ENCODE data around the gene KRT75.

GRCh38 chr12:52448228-52448627, 14.1 kb upstream of the KRT75 start:
- TF ChIP-seq EZH2phosphoT487 (IDR thresholded peaks at IDR 0.05) (no peak), EZH2 (IDR thresholded peaks at IDR 0.05) (no peak)

Data from neural progenitor cell (in vitro differentiated cells).